Neural crest cell (in vitro differentiated cells): ENCODE measurements around the gene NFKBIE. TPM values are rescaled to one million over a fixed set of nuclear protein-coding genes. Genes with fewer than 3 reads are reported as not detected.
A peak's percentile ranks its signal among the peaks of the same experiment; 100 is the strongest.

ENCODE experiments used
- DNase-seq: peaks from one replicate; pipeline ENCODE4 v3.0.0; 2021; ENCODE audit warnings: low read depth, mixed read lengths, low spot score
- H3K27ac Mint-ChIP-seq: one replicate; pipeline ENCODE4 v1.8.0; 2021; ENCODE audit warnings: mild to moderate bottlenecking, mixed read lengths; ENCODE audit not compliant: unreplicated experiment
- H3K27me3 Mint-ChIP-seq: 2 replicates; pipeline ENCODE4 v1.8.0; 2021; ENCODE audit warnings: low read depth, mild to moderate bottlenecking, mixed read lengths
- H3K36me3 Mint-ChIP-seq: 2 replicates; pipeline ENCODE4 v1.8.0; 2021; ENCODE audit warnings: low read depth, mild to moderate bottlenecking, mixed read lengths
- H3K4me1 Mint-ChIP-seq: 2 replicates; pipeline ENCODE4 v1.8.0; 2021; ENCODE audit warnings: mixed read lengths
- H3K4me3 Mint-ChIP-seq: one replicate; pipeline ENCODE4 v1.8.0; 2021; ENCODE audit warnings: mild to moderate bottlenecking, mixed read lengths
- H3K9me3 Mint-ChIP-seq: 2 replicates; pipeline ENCODE4 v1.8.0; 2021; ENCODE audit warnings: mixed read lengths
- CTCF ChIP-seq: fragments of 200-600 bp; sonication (generic); conservative IDR thresholded peaks from 2 replicates; pipeline ENCODE4 v1.5.0; 2021; ENCODE audit warnings: antibody characterized with exemption, mild to moderate bottlenecking
- total RNA-seq: library from RNA; stranded (reverse); gene quantifications from 2 replicates; pipeline ENCODE4 v1.2.1, GENCODE V29; 2021

The NFKBIE gene
- total RNA-seq, 1 donor from 2014 or later, result 20.2 TPM

GRCh38 chr6:44222486-44223318 lies 42.6 kb downstream of the NFKBIE start:
- Mint-ChIP-seq H3K4me1 (peaks cover 61% of the 10 kb centered on the region), H3K4me3 (peak overlapping the region; percentile 87), H3K9me3 (no peaks in the 10 kb centered on the region), H3K36me3 (no peaks in the 10 kb centered on the region), H3K27ac (peak overlapping the region; percentile 71), H3K27me3 (peaks cover 11% of the 10 kb centered on the region)
- TF ChIP-seq CTCF, result no peak
- DNase-seq, result no peak

- peak overlapping the region; percentile 87 for H3K4me3 Mint-ChIP-seq
- no peak for TF ChIP-seq CTCF
- H3K4me1 Mint-ChIP-seq, result peaks cover 58% of the 10 kb centered on the region
- H3K9me3 Mint-ChIP-seq, result no peaks in the 10 kb centered on the region
- H3K27ac Mint-ChIP-seq, result no peak overlapping the region
- DNase-seq, result no peak
- peaks cover 12% of the 10 kb centered on the region for H3K27me3 Mint-ChIP-seq
- H3K36me3 Mint-ChIP-seq, result no peaks in the 10 kb centered on the region
Measured at GRCh38 chr6:44221961-44222335, 43.4 kb downstream of the NFKBIE start.

DNA sequence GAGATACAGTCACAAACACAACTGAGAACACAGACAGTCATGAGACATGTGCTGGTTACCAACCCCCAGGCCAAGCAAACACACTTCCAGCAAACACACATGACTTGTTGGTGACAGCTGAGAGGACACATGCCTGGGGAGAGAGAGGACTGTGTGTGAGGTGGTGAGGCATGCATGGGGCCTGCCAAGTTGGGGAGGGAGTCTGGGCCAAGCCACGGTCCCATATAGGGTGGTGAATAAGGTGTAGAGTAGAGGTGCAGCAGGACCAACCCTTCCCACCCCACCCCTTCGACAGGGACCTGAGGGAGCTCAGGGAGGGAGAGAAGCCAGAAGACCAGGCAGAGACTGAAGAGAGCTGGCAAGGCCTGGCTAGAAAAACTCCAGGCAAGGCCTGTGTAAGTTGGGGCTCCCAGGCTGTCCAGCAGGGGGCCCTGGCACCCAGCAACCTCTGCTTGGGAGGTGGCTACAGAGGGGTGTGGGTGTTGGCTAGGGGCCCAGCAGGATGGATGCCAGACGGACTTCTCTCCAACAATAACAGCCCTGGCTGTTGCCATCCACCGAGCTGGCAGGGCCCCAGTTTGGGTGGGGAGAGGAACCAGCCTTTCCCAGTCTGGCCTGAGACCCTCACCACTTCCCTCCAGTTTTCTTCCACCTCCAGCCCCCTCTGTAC lies 43.9 kb downstream of the NFKBIE start:
- Mint-ChIP-seq H3K36me3 (no peaks in the 10 kb centered on the region), H3K4me1 (peaks cover 58% of the 10 kb centered on the region), H3K27ac (no peak overlapping the region), H3K9me3 (no peaks in the 10 kb centered on the region), H3K4me3 (peak overlapping the region; percentile 76), H3K27me3 (peaks cover 16% of the 10 kb centered on the region)
- peak; percentile 70 for TF ChIP-seq CTCF
- DNase-seq, result peak; percentile 55

DNA sequence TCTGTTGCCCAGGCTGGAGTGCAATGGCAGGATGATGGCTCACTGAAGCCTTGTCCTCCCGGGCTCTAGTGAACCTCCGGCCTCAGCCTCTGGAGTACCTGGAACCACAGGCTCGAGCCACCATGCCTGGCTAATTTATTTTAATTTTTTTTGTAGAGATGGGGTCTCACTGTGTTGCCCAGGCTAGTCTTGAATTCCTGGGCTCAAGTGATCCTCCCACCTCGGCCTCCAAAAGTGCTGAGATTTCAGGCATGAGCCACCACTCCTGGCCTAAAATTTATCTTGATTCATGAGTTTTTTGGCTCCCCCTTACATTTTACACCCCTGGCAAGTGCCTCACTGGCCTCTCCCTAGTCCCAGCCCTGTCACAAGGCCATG lies 44.4 kb downstream of the NFKBIE start:
- DNase-seq, result no peak
- TF ChIP-seq CTCF, result no peak
- H3K4me1 Mint-ChIP-seq, result peaks cover 53% of the 10 kb centered on the region
- peaks cover 16% of the 10 kb centered on the region for H3K27me3 Mint-ChIP-seq
- H3K36me3 Mint-ChIP-seq, result no peaks in the 10 kb centered on the region
- H3K4me3 Mint-ChIP-seq, result peak overlapping the region; percentile 76
- H3K9me3 Mint-ChIP-seq, result no peaks in the 10 kb centered on the region
- H3K27ac Mint-ChIP-seq, result no peak overlapping the region

- Mint-ChIP-seq H3K4me1 (peaks cover 50% of the 10 kb centered on the region), H3K9me3 (no peaks in the 10 kb centered on the region), H3K36me3 (no peaks in the 10 kb centered on the region), H3K27ac (peak overlapping the region; percentile 35), H3K27me3 (peaks cover 16% of the 10 kb centered on the region), H3K4me3 (peak overlapping the region; percentile 88)
- no peak for DNase-seq
- TF ChIP-seq CTCF, result no peak
Measured at GRCh38 chr6:44219815-44220784, 45.3 kb downstream of the NFKBIE start.
